Neutrophil (primary cell): ENCODE results near the gene GLI1.
A peak's percentile ranks its signal among the peaks of the same experiment; 100 is the strongest.
"Not testable (repeated sequence)": the region's sequence is repeated elsewhere in the genome, so short reads cannot be mapped to it uniquely, and the experiment has no call there.

Source experiments
- H3K27ac ChIP-seq: fragments of 200-600 bp; sonication (generic); 2 replicates; pipeline ENCODE4 v1.5.1; 2016; ENCODE audit warnings: mild to moderate bottlenecking, moderate library complexity
- H3K27me3 ChIP-seq: fragments of 200-600 bp; sonication (generic); 2 replicates; pipeline ENCODE4 v1.6.0; 2016; ENCODE audit warnings: mild to moderate bottlenecking
- H3K36me3 ChIP-seq: fragments of 200-600 bp; sonication (generic); 2 replicates; pipeline ENCODE4 v1.5.1; 2017
- H3K4me1 ChIP-seq, 2 experiments: fragments of 200-600 bp in 1 of 2; sonication (generic) in 1 of 2; 1 replicate in 1 of 2; 2 replicates in 1 of 2; pipeline versions ENCODE4 v1.5.1 to v1.6.1; 2013 to 2016; ENCODE audit warnings: low read depth in 1 of 2, low read length in 1 of 2, mild to moderate bottlenecking in 1 of 2, moderate library complexity in 1 of 2; ENCODE audit not compliant: control insufficient read depth in 1 of 2, insufficient read depth in 1 of 2
- H3K4me3 ChIP-seq, 2 experiments: fragments of 200-600 bp in 1 of 2; sonication (generic) in 1 of 2; 1 replicate in 1 of 2; 2 replicates in 1 of 2; pipeline ENCODE4 v1.5.1; 2013 to 2016; ENCODE audit warnings: low read depth in 1 of 2, low read length in 1 of 2, mild to moderate bottlenecking in 1 of 2, moderate library complexity in 1 of 2
- H3K9me3 ChIP-seq: fragments of 200-600 bp; sonication (generic); 2 replicates; pipeline ENCODE4 v1.5.1; 2016
- TF ChIP-seq, protein P1 (sequence below): fragments of 200-600 bp; sonication (generic); IDR thresholded peaks from 2 replicates; pipeline ENCODE4 v1.5.1; 2016; ENCODE audit warnings: antibody characterized with exemption

Gene GLI1

DNA sequence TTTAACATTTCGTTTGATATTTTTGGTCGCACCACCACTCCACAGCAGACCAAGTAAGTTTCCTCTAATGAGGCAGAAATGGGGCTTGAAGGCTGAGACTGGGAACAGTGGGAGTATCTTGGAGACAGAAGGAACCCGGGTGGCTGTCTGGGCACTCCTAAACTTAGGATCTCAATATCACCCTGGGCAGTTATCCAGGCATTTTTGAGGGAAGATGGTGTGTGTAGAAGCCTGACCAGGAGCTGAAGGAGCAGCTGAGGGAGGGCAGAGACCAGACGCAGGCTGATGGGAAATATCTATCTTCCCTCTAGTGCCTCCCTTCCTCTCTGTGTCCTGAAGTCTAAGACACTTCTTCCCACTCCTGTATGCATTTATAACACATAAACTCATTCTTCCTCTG, 39.0 kb downstream of the GLI1 start:
- peaks cover 76% of the 10 kb centered on the region for H3K36me3 ChIP-seq

GRCh38 chr12:57500213-57500612, 40.6 kb downstream of the GLI1 start:
- Histone ChIP-seq H3K27ac (peak overlapping the region; percentile 68), H3K27me3 (no peaks in the 10 kb centered on the region), H3K9me3 (no peaks in the 10 kb centered on the region), H3K36me3 (peaks cover 83% of the 10 kb centered on the region), H3K4me3 (no peak overlapping the region), H3K4me1 (peaks cover 16 to 18% of the 10 kb centered on the region in 2 experiments)
- TF ChIP-seq, protein P1, sequence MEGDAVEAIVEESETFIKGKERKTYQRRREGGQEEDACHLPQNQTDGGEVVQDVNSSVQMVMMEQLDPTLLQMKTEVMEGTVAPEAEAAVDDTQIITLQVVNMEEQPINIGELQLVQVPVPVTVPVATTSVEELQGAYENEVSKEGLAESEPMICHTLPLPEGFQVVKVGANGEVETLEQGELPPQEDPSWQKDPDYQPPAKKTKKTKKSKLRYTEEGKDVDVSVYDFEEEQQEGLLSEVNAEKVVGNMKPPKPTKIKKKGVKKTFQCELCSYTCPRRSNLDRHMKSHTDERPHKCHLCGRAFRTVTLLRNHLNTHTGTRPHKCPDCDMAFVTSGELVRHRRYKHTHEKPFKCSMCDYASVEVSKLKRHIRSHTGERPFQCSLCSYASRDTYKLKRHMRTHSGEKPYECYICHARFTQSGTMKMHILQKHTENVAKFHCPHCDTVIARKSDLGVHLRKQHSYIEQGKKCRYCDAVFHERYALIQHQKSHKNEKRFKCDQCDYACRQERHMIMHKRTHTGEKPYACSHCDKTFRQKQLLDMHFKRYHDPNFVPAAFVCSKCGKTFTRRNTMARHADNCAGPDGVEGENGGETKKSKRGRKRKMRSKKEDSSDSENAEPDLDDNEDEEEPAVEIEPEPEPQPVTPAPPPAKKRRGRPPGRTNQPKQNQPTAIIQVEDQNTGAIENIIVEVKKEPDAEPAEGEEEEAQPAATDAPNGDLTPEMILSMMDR, result no peak

More for the DNA sequence above, 39.0 kb downstream of the GLI1 start:
- H3K27me3 ChIP-seq, result no peaks in the 10 kb centered on the region
- H3K4me3 ChIP-seq, result no peak overlapping the region
- TF ChIP-seq, protein P1, result no peak
- no peak overlapping the region for H3K27ac ChIP-seq
- H3K9me3 ChIP-seq, result no peaks in the 10 kb centered on the region
- H3K4me1 ChIP-seq, result peaks cover 16 to 18% of the 10 kb centered on the region in 2 experiments

- not testable (repeated sequence) for H3K4me3 ChIP-seq, H3K9me3 ChIP-seq, H3K27ac ChIP-seq, H3K27me3 ChIP-seq
- Histone ChIP-seq H3K4me1 (peaks cover 16 to 18% of the 10 kb centered on the region in 2 experiments), H3K36me3 (peaks cover 85% of the 10 kb centered on the region)
These were observed 42.9 kb downstream of the GLI1 start for GRCh38 chr12:57502311-57502969.

DNA sequence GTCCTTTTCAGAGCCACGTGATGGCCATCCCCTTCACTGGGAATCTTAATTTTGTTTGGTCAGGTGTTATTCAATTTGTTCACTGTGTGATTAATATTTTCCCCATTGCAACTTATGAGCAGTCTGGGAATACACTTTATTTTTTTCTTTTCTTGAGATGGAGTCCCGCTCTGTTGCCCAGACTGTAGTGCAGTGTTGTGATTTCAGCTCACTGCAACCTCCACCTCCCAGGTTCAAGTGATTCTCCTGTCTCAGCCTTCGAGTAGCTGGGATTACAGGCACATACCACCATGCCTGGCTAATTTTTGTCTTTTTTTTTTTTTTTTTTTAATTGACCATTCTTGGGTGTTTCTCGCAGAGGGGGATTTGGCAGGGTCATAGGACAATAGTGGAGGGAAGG, 47.0 kb downstream of the GLI1 start:
- H3K9me3 ChIP-seq, H3K4me3 ChIP-seq, H3K4me1 ChIP-seq, H3K27ac ChIP-seq, H3K27me3 ChIP-seq: not testable (repeated sequence)
- peaks cover 83% of the 10 kb centered on the region for H3K36me3 ChIP-seq

GRCh38 chr12:57507796-57508195, 48.2 kb downstream of the GLI1 start:
- H3K27me3 ChIP-seq, H3K9me3 ChIP-seq, H3K4me3 ChIP-seq, H3K4me1 ChIP-seq, H3K27ac ChIP-seq: not testable (repeated sequence)
- H3K36me3 ChIP-seq, result peaks cover 85% of the 10 kb centered on the region

- Histone ChIP-seq H3K4me1 (no peaks in the 10 kb centered on the region), H3K9me3 (no peaks in the 10 kb centered on the region), H3K4me3 (no peak overlapping the region), H3K36me3 (peaks cover 85% of the 10 kb centered on the region), H3K27me3 (no peaks in the 10 kb centered on the region), H3K27ac (no peak overlapping the region)
- TF ChIP-seq, protein P1, result no peak
These were observed 51.6 kb downstream of the GLI1 start for GRCh38 chr12:57511161-57511560.

- no peaks in the 10 kb centered on the region for H3K9me3 ChIP-seq
- no peaks in the 10 kb centered on the region for H3K4me1 ChIP-seq
- H3K4me3 ChIP-seq, result no peak overlapping the region
- TF ChIP-seq, protein P1, result no peak
- H3K27ac ChIP-seq, result no peak overlapping the region
- H3K27me3 ChIP-seq, result no peaks in the 10 kb centered on the region
- H3K36me3 ChIP-seq, result peaks cover 86% of the 10 kb centered on the region
These were observed 52.2 kb downstream of the GLI1 start for GRCh38 chr12:57511588-57512325.
